Right lobe of liver (tissue), 6 donors: ENCODE measurements around the gene CDC42BPA. TPM values are rescaled to one million over a fixed set of nuclear protein-coding genes. Genes with fewer than 3 reads are reported as not detected.

Experiments used
- ATAC-seq, 4 donors: fragments of 200-7000 bp; cut with Tn5 transposase; one replicate each; pipeline ENCODE4 v1.9.1; 2020; ENCODE audit warnings: mild to moderate bottlenecking in 4 of 4, moderate library complexity in 4 of 4
- DNase-seq, 3 donors: peaks; one replicate each; pipeline ENCODE4 v3.0.0-alpha.2; 2020
- H3K27ac ChIP-seq, 3 donors: fragments of 200-600 bp; one replicate each; pipeline ENCODE4 v1.8.0; 2022
- H3K27me3 ChIP-seq, 2 donors: fragments of 200-600 bp; one replicate each; pipeline ENCODE4 v1.8.0; 2022
- H3K36me3 ChIP-seq, 4 donors: fragments of 200-600 bp; sonication (generic) in 1 of 4; one replicate each; pipeline versions ENCODE4 v1.5.1 to v1.8.0; 2017 to 2022; ENCODE audit warnings: control low read depth in 1 of 4
- H3K4me1 ChIP-seq, 4 donors: fragments of 200-600 bp; sonication (generic) in 1 of 4; one replicate each; pipeline versions ENCODE4 v1.5.1 to v1.8.0; 2017 to 2022; ENCODE audit warnings: control low read depth in 1 of 4
- H3K4me3 ChIP-seq, 3 donors: fragments of 200-600 bp; one replicate each; pipeline ENCODE4 v1.8.0; 2022
- H3K9me3 ChIP-seq, 4 donors: fragments of 200-600 bp; sonication (generic) in 1 of 4; one replicate each; pipeline versions ENCODE4 v1.5.1 to v1.8.0; 2017 to 2022; ENCODE audit warnings: control low read depth in 1 of 4
- POLR2A ChIP-seq: fragments of 450-650 bp; IDR thresholded peaks from one replicate; pipeline ENCODE4 v1.6.1; 2017; ENCODE audit warnings: antibody characterized with exemption, mild to moderate bottlenecking
- WGBS: methylation state at CpG from one replicate; pipeline ENCODE4 v1.1.6; 2018; ENCODE audit warnings: low coverage, low lambda C conversion rate; ENCODE audit not compliant: insufficient coverage; ENCODE audit errors: missing lambda C conversion rate; 5-methylcytosine and 5-hydroxymethylcytosine counted together
- intact Hi-C, 2 donors: fragments of 100-400 bp; cut with DNase I; formaldehyde crosslinking; loops; one replicate each; pipeline versions ENCODE4 v1.11.2 to v1.14.1; 2022
- total RNA-seq, 6 experiments: library from RNA; depleted of rRNA in 2 of 6; stranded (reverse); fragments of >200 nt in 2 of 6; fragmentation: NEBNext Ultra II Directional in 3 of 6; extraction: Animal tissue kit (Norgen Biotek cat#: 25700) in 3 of 6; gene quantifications; one replicate each; pipeline versions ENCODE4 v1.1.0 to v1.2.4, GENCODE V29; 2016 to 2023
- TF ChIP-seq, protein P1 (sequence below), 4 donors: fragments of 200-600 bp in 3 of 4; fragments of 450-650 bp in 1 of 4; IDR thresholded peaks; one replicate each; pipeline versions ENCODE4 v1.5.1 to v1.8.0; 2016 to 2022; ENCODE audit warnings: antibody characterized with exemption in 4 of 4, mild to moderate bottlenecking in 2 of 4
- donor health status: DM: no; HTN: yes; CAD: no.
- donor health status: DM: no; HTN: no; CAD: no.
- donor health status: DM: no; HTN: no; CAD: no.
- donor health status: DM: no; HTN: yes; CAD: no.
- donor health status: DM: no; HTN: yes; CAD: no.

The CDC42BPA gene
- total RNA-seq, 6 experiments from 2014 or later = 11.4 to 35.0 (median 22.2) TPM

- TF ChIP-seq, protein P1, sequence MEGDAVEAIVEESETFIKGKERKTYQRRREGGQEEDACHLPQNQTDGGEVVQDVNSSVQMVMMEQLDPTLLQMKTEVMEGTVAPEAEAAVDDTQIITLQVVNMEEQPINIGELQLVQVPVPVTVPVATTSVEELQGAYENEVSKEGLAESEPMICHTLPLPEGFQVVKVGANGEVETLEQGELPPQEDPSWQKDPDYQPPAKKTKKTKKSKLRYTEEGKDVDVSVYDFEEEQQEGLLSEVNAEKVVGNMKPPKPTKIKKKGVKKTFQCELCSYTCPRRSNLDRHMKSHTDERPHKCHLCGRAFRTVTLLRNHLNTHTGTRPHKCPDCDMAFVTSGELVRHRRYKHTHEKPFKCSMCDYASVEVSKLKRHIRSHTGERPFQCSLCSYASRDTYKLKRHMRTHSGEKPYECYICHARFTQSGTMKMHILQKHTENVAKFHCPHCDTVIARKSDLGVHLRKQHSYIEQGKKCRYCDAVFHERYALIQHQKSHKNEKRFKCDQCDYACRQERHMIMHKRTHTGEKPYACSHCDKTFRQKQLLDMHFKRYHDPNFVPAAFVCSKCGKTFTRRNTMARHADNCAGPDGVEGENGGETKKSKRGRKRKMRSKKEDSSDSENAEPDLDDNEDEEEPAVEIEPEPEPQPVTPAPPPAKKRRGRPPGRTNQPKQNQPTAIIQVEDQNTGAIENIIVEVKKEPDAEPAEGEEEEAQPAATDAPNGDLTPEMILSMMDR (IDR thresholded peaks at IDR 0.05) = no peak
- TF ChIP-seq POLR2A = no peak
- intact Hi-C loops = no loop called here
- no peak for DNase-seq
- Histone ChIP-seq H3K4me3 (no peak overlapping the region), H3K9me3 (no peaks in the 10 kb centered on the region), H3K36me3 (peaks cover 0 to 3% (median 0%) of the 10 kb centered on the region in 4 donors), H3K27ac (no peak overlapping the region), H3K4me1 (peaks cover 0 to 4% (median under 1%) of the 10 kb centered on the region in 4 donors), H3K27me3 (no peaks in the 10 kb centered on the region)
- no peak for ATAC-seq
- 91% methylated on average over 13 of the region's 13 CpGs for WGBS
Measured at GRCh38 chr1:226995365-226996332, 322.6 kb downstream of the CDC42BPA start.

DNA sequence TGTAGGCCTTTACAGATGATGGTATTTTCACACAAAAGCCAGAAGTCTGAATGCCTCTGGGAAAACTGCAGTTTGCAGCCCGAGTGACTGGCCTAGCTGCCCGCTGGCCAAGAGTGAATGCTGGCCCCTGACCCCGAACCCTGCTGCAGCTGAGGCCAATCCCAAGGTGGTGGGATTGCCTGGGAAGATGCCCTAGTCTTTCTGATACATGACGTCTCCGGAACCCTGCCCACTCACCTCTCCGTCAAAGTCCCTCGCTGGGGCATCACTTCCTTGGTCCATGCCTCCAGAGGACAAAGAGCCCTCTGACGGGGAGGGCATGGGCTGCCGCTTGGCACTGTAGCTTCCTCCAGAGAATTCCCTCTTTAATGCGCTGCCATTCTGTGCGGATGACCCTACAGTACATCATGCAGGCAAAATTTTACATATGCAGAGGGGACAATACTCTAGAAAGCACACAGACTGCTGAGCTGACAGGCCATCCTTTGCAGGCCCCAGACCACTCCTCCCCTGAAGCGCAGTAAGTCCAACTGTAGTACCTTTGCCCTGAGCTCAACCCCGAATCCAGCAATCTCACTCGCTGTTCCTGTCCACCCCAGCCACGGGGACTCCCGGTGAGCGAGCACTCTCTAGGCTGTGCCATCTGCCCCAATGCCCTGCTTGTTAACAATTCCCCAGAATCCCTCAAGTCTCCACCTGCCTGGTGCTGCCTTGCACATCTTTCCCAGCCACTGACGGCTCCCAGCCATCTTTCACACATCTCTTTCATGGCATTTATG, 323.5 kb downstream of the CDC42BPA start:
- intact Hi-C loops = no loop called here
- WGBS = 85% methylated on average over 4 of the region's 18 CpGs
- no peak for ATAC-seq
- H3K27me3 ChIP-seq = no peaks in the 10 kb centered on the region
- no peak overlapping the region for H3K4me3 ChIP-seq
- DNase-seq = no peak
- no peak overlapping the region for H3K27ac ChIP-seq
- H3K4me1 ChIP-seq = peaks cover 0 to 13% (median 3%) of the 10 kb centered on the region in 4 donors
- H3K36me3 ChIP-seq = peaks cover 0 to 3% (median 0%) of the 10 kb centered on the region in 4 donors
- TF ChIP-seq POLR2A = no peak
- TF ChIP-seq, protein P1 (IDR thresholded peaks at IDR 0.05) = no peak
- no peaks in the 10 kb centered on the region for H3K9me3 ChIP-seq

GRCh38 chr1:226993814-226994585, 324.3 kb downstream of the CDC42BPA start:
- intact Hi-C loops = no loop called here
- DNase-seq (no peak), ATAC-seq (no peak)
- no peaks in the 10 kb centered on the region for H3K27me3 ChIP-seq
- no peak overlapping the region for H3K4me3 ChIP-seq
- H3K4me1 ChIP-seq = peaks cover 0 to 21% (median 3%) of the 10 kb centered on the region in 4 donors
- H3K9me3 ChIP-seq = no peaks in the 10 kb centered on the region
- TF ChIP-seq POLR2A = no peak
- TF ChIP-seq, protein P1 (IDR thresholded peaks at IDR 0.05) = no peak
- H3K36me3 ChIP-seq = peaks cover 0 to 3% (median 0%) of the 10 kb centered on the region in 4 donors
- H3K27ac ChIP-seq = no peak overlapping the region
- 79% methylated on average over 10 of the region's 22 CpGs for WGBS

GRCh38 chr1:226991920-226992319, 326.4 kb downstream of the CDC42BPA start:
- Histone ChIP-seq H3K4me3 (no peak overlapping the region), H3K4me1 (peaks cover 0 to 23% (median 3%) of the 10 kb centered on the region in 4 donors), H3K27me3 (no peaks in the 10 kb centered on the region), H3K36me3 (peaks cover 0 to 6% (median 3%) of the 10 kb centered on the region in 4 donors), H3K27ac (no peak overlapping the region), H3K9me3 (no peaks in the 10 kb centered on the region)
- 96% methylated on average over 4 of the region's 4 CpGs for WGBS
- intact Hi-C loops = no loop called here
- TF ChIP-seq, protein P1 (IDR thresholded peaks at IDR 0.05) = no peak
- no peak for TF ChIP-seq POLR2A
- ATAC-seq (no peak), DNase-seq (no peak)
